Prostate gland (tissue), 2 donors: Measurements from ENCODE around the gene CDK4.

Source experiments
- POLR2A ChIP-seq: fragments of 450-650 bp; IDR thresholded peaks from one replicate; pipeline ENCODE4 v1.6.1; 2016; ENCODE audit warnings: antibody characterized with exemption, mild to moderate bottlenecking
- POLR2AphosphoS5 ChIP-seq: sonication (generic); formaldehyde crosslinking; IDR thresholded peaks from one replicate; pipeline ENCODE4 v1.6.1; 2017; ENCODE audit warnings: antibody characterized with exemption
- TF ChIP-seq, protein P1 (sequence below), 4 experiments: fragments of 200-600 bp in 2 of 4; fragments of 450-650 bp in 2 of 4; sonication (generic) in 2 of 4; IDR thresholded peaks; 1 replicate in 3 of 4; 2 replicates in 1 of 4; pipeline ENCODE4 v1.5.1; 2016 to 2019; ENCODE audit warnings: antibody characterized with exemption in 4 of 4, mild to moderate bottlenecking in 2 of 4, moderate library complexity in 2 of 4

DNA sequence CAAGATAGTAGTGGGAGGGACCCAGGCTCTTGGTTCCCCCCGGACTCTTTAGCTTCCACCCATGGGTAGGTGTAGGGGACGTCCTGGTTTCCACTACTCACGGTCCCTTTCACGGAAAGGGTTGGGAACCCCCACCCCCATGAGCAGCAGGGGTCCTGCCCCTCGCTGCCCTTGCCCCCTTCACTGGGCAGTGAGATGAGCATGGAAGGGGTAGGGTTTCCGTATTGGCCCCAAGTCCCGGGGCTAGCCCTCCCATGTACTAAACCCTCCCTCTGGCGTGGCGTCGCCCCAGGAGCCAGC is 26.3 kb downstream of the CDK4 start:
- TF ChIP-seq POLR2A = no peak
- TF ChIP-seq, protein P1, sequence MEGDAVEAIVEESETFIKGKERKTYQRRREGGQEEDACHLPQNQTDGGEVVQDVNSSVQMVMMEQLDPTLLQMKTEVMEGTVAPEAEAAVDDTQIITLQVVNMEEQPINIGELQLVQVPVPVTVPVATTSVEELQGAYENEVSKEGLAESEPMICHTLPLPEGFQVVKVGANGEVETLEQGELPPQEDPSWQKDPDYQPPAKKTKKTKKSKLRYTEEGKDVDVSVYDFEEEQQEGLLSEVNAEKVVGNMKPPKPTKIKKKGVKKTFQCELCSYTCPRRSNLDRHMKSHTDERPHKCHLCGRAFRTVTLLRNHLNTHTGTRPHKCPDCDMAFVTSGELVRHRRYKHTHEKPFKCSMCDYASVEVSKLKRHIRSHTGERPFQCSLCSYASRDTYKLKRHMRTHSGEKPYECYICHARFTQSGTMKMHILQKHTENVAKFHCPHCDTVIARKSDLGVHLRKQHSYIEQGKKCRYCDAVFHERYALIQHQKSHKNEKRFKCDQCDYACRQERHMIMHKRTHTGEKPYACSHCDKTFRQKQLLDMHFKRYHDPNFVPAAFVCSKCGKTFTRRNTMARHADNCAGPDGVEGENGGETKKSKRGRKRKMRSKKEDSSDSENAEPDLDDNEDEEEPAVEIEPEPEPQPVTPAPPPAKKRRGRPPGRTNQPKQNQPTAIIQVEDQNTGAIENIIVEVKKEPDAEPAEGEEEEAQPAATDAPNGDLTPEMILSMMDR (IDR thresholded peaks at IDR 0.05) = no peak
- no peak for TF ChIP-seq POLR2AphosphoS5
